SK-N-MC (cell line): ENCODE measurements around the gene KLF7.

Source experiments
- EZH2 ChIP-seq: fragments of 200-600 bp; sonication (generic); IDR thresholded peaks from one replicate; pipeline ENCODE4 v1.6.1; 2017; ENCODE audit warnings: antibody characterized with exemption
- POLR2AphosphoS5 ChIP-seq: IDR thresholded peaks from 2 replicates; pipeline ENCODE4 v1.6.1; 2012; ENCODE audit warnings: mild to moderate bottlenecking, low read depth, low read length, borderline replicate concordance

DNA sequence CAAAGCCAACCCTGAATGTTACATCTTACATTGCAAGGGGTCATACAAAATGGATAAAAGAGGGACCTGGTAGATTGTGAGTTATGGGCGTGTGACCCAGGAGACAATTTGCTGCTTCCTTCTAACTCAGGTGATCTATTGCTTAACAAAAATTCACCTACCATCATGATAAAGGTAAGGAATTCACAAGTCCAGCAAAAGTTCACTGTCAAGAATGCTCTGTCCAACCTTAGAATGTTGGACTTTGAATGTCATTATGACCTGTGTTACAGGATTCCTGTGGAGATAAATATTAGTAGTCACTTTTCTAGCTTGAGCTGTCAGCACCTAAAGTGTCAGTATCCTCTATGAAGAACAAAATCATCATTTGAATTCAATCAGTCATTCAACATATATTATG lies 7.9 kb upstream of the KLF7 start:
- TF ChIP-seq EZH2 (no peak), POLR2AphosphoS5 (no peak)
